NB4 (cell line): ENCODE measurements around the gene HEXA.

Source experiments
- DNase-seq: peaks from one replicate; pipeline ENCODE4 v3.0.0; 2010; ENCODE audit warnings: low read depth
- H3K4me3 ChIP-seq: one replicate; pipeline ENCODE4 v1.5.1; 2011; ENCODE audit warnings: mild to moderate bottlenecking, low read depth, low read length, moderate library complexity
- CTCF ChIP-seq: IDR thresholded peaks from one replicate; pipeline ENCODE4 v1.5.1; 2012; ENCODE audit warnings: low read depth, low read length
- MYC ChIP-seq: IDR thresholded peaks from 2 replicates; pipeline ENCODE4 v1.6.1; 2011; ENCODE audit warnings: low read depth, low read length
- POLR2A ChIP-seq: IDR thresholded peaks from 2 replicates; pipeline ENCODE4 v1.6.1; 2011; ENCODE audit warnings: mild to moderate bottlenecking; ENCODE audit not compliant: insufficient read length; ENCODE audit errors: extremely low read depth
- TF ChIP-seq, protein P1 (sequence below): IDR thresholded peaks from 2 replicates; pipeline ENCODE4 v1.6.1; 2011; ENCODE audit warnings: low read depth, low read length

HEXA gene

GRCh38 chr15:72369964-72370363 lies 5.8 kb downstream of the HEXA start:
- no peak overlapping the region for H3K4me3 ChIP-seq
- no peak for TF ChIP-seq CTCF
- TF ChIP-seq MYC, result no peak
- peak; percentile 82 for DNase-seq

DNA sequence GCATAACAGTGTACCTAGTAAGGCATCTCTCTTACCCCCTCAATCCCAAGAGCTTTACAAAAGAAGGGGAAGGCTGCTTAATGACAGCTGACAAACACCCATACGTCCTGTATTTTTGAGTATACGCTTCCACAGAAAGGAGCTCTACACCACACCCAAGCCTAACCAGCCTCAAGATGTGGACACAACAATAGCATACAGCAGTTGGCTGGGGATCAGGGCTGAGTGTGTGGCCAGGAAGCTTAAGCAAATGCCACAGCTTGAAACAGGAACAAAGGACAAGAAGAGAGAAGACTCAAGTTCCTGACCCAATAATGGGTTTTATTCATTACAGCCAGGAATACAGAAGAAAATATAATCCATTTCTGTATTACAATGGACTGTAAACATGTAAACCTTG lies 6.9 kb downstream of the HEXA start:
- no peak overlapping the region for H3K4me3 ChIP-seq
- TF ChIP-seq CTCF (no peak), MYC (no peak), POLR2A (no peak)
- TF ChIP-seq, protein P1, sequence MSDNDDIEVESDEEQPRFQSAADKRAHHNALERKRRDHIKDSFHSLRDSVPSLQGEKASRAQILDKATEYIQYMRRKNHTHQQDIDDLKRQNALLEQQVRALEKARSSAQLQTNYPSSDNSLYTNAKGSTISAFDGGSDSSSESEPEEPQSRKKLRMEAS, result no peak
- DNase-seq, result peak; percentile 82

GRCh38 chr15:72368325-72368724 lies 7.5 kb downstream of the HEXA start:
- no peak overlapping the region for H3K4me3 ChIP-seq
- DNase-seq, result peak; percentile 43
- TF ChIP-seq CTCF (no peak), MYC (no peak), POLR2A (no peak)
- TF ChIP-seq, protein P1, result no peak

DNA sequence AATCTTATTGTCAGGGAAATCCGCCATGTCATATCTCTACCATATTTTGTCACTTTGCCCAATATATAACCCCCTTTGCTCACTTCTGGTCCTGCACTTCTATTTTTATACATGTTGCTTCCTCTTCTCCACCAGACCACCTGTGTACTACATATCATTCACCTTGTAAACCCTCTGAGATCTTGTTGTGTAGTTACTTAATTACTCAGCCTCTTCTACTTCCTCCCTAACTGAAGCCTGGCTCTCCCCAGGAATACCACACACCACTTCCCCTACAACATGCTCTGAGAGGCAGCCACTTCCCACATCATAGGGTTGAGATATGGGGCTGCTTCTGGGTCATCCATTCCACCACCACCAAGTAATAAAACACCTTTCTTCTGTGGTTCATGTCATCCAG lies 10.0 kb downstream of the HEXA start:
- H3K4me3 ChIP-seq, result no peak overlapping the region
- TF ChIP-seq MYC, result no peak
- no peak for TF ChIP-seq CTCF
- TF ChIP-seq POLR2A, result no peak
- TF ChIP-seq, protein P1, result no peak
- DNase-seq, result peak; percentile 90

GRCh38 chr15:72361176-72361575 lies 14.6 kb downstream of the HEXA start:
- no peak for DNase-seq
- H3K4me3 ChIP-seq, result no peak overlapping the region
- TF ChIP-seq, protein P1, result no peak
- TF ChIP-seq POLR2A (no peak), MYC (no peak), CTCF (no peak)

- H3K4me3 ChIP-seq, result no peak overlapping the region
- no peak for DNase-seq
- no peak for TF ChIP-seq MYC
- TF ChIP-seq, protein P1, result no peak
- no peak for TF ChIP-seq CTCF
- no peak for TF ChIP-seq POLR2A
These were observed 17.1 kb downstream of the HEXA start for GRCh38 chr15:72358650-72359171.
